ENCODE measurements around the gene AGO3. TPM values are rescaled to one million over a fixed set of nuclear protein-coding genes. Genes with fewer than 3 reads are reported as not detected.

AGO3 gene
- total and polyA plus RNA-seq, 4 donors: 3.0 to 19.5 (median 7.1) TPM

DNA sequence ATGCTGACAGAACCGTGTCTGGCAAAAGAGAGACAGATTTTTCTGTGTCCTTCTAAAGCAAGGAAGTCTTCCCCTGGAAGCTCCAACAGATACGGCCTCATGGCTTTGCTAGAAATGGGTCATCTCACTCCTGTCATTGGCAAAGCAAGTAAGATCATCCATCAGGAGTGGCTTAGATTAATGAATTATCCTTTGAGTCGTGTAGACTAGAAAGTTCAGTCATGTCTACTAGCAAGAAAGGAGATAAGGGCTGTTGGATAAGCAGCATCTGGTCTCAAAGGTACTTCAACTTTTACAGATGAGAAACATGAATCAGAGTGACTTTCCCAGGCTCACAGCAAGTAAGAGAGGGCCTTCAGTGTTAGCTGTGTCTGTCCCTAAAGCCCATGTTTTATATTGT lies 3.4 kb upstream of the AGO3 start (continued):
- TF ChIP-seq, protein P1, sequence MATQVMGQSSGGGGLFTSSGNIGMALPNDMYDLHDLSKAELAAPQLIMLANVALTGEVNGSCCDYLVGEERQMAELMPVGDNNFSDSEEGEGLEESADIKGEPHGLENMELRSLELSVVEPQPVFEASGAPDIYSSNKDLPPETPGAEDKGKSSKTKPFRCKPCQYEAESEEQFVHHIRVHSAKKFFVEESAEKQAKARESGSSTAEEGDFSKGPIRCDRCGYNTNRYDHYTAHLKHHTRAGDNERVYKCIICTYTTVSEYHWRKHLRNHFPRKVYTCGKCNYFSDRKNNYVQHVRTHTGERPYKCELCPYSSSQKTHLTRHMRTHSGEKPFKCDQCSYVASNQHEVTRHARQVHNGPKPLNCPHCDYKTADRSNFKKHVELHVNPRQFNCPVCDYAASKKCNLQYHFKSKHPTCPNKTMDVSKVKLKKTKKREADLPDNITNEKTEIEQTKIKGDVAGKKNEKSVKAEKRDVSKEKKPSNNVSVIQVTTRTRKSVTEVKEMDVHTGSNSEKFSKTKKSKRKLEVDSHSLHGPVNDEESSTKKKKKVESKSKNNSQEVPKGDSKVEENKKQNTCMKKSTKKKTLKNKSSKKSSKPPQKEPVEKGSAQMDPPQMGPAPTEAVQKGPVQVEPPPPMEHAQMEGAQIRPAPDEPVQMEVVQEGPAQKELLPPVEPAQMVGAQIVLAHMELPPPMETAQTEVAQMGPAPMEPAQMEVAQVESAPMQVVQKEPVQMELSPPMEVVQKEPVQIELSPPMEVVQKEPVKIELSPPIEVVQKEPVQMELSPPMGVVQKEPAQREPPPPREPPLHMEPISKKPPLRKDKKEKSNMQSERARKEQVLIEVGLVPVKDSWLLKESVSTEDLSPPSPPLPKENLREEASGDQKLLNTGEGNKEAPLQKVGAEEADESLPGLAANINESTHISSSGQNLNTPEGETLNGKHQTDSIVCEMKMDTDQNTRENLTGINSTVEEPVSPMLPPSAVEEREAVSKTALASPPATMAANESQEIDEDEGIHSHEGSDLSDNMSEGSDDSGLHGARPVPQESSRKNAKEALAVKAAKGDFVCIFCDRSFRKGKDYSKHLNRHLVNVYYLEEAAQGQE (IDR thresholded peaks at IDR 0.05): no peak
- no peak for TF ChIP-seq FOXA1 (IDR thresholded peaks at IDR 0.05)
- no peak for TF ChIP-seq RXRA (IDR thresholded peaks at IDR 0.05)
- TF ChIP-seq, protein P2, sequence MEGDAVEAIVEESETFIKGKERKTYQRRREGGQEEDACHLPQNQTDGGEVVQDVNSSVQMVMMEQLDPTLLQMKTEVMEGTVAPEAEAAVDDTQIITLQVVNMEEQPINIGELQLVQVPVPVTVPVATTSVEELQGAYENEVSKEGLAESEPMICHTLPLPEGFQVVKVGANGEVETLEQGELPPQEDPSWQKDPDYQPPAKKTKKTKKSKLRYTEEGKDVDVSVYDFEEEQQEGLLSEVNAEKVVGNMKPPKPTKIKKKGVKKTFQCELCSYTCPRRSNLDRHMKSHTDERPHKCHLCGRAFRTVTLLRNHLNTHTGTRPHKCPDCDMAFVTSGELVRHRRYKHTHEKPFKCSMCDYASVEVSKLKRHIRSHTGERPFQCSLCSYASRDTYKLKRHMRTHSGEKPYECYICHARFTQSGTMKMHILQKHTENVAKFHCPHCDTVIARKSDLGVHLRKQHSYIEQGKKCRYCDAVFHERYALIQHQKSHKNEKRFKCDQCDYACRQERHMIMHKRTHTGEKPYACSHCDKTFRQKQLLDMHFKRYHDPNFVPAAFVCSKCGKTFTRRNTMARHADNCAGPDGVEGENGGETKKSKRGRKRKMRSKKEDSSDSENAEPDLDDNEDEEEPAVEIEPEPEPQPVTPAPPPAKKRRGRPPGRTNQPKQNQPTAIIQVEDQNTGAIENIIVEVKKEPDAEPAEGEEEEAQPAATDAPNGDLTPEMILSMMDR (IDR thresholded peaks at IDR 0.05; ENCODE audit: low read depth, low read length, missing input control): no peak

DNA sequence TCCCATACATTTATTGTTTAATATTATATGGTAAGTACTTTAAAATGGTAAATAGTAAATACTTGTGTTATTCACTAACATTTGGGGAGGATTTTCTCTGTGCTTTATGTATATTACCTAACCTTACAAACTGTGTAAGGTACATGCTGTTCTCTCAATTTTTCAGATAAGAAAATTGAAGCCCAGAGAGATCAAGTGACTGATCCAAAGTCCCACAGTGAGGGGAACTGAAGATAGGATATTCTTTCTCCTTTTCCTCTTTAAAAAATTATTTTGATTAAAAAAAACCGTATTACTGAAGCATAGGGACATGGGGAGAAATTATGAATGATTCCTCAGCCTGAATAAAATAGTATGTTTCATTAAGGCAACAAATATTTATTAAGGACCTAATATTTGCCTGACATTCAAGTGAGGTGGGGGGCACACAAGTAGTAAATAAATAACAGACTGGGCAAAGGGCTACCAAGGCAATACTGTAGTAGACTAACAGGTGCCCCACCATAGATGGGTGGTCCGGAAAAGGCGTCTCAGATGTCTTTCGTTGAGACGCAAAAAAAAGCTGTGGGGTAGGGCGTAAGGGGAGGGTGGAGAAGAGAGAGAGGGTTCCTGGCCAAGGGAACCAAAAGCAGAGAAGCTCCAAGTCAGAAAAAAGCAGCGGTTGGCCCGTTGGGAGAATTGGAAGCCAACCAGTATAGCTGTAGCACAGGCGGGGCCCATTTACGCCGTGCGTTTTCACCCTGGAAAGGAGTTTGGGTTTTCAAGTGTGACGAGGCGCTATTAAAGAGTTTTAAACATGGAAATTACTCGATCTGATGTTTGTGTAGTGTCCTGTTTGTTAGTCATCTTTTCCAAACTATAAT lies 944 bp upstream of the AGO3 start:
- peak overlapping the region; percentile 88 to 94 for H3K9ac ChIP-seq (ENCODE audit: low read depth in 1 of 2, low read length in 2 of 2)
- WGBS: 3% methylated on average over 15 of the region's 15 CpGs
- no peaks in the 10 kb centered on the region for H3K36me3 ChIP-seq (ENCODE audit: control insufficient read depth in 4 of 4, insufficient read depth in 3 of 4, low read depth in 1 of 4, low read length in 3 of 4)
- no peaks in the 10 kb centered on the region for H3K27me3 ChIP-seq (ENCODE audit: control insufficient read depth in 4 of 4, insufficient read depth in 4 of 4, low read length in 3 of 4)
- TF ChIP-seq SP1 (IDR thresholded peaks at IDR 0.05) (peak; percentile 9), FOXA1 (IDR thresholded peaks at IDR 0.05) (no peak), GABPA (IDR thresholded peaks at IDR 0.05 in 1 of 2, conservative IDR thresholded peaks at IDR 0.05 in 1 of 2) (peak in 1 of 2 donors; percentile 2)
- TF ChIP-seq, protein P3, sequence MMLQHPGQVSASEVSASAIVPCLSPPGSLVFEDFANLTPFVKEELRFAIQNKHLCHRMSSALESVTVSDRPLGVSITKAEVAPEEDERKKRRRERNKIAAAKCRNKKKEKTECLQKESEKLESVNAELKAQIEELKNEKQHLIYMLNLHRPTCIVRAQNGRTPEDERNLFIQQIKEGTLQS (IDR thresholded peaks at IDR 0.05): peak; percentile 16
- H3K9me3 ChIP-seq (ENCODE audit: control insufficient read depth in 4 of 4, low read length in 3 of 4): no peaks in the 10 kb centered on the region
- DNase-seq (ENCODE audit: low spot score): peak; percentile 54
- peak overlapping the region; percentile 76 to 79 (median 76) for H3K4me3 ChIP-seq (ENCODE audit: low read depth in 1 of 3, low read length in 3 of 3)
- peaks cover 3 to 40% (median 20%) of the 10 kb centered on the region in 4 donors for H3K4me1 ChIP-seq (ENCODE audit: control insufficient read depth in 4 of 4, insufficient read depth in 4 of 4, low read length in 3 of 4)
- peak overlapping the region; percentile 91 to 93 for H3K27ac ChIP-seq (ENCODE audit: low read depth in 1 of 2, low read length in 2 of 2)

DNA sequence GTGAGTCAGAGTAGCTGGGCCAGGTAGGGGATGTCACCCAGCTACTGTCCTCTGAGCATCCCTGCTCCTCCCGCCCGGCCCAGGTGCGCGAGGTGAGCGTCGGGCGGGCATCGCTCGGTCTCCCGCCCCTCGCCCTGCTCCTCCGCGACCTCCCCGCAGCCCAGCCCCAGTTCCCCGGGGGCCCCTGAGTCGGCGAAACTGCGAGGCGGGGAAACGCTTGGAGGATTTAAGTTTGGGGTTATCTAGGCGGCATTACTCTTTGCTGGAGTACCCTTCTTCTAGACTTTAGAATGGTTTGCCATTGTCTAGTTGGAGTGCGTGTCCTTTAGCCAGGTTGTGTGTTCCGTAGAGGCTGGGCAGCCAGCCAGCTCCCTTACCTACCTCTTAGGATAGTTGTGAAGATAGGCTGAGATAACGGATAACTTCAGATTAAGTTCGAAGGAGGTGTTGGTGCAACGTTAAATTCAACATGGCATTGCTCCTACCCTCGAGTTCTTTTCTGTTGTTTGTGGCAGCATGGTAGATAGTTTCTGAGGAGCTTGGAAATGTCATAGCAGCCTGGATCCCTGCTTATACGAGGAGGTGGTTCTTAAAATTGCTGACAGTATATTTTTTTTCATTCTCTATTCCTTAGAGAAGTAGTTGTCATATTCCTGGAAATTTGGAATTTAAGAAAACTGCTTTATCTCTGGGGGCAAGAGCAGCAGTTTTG lies 697 bp downstream of the AGO3 start:
- peak; percentile 41 for DNase-seq (ENCODE audit: low spot score)
- TF ChIP-seq SP1 (IDR thresholded peaks at IDR 0.05): no peak
- TF ChIP-seq, protein P2 (IDR thresholded peaks at IDR 0.05; ENCODE audit: low read depth, low read length, missing input control): no peak
- peak overlapping the region; percentile 68 to 76 (median 76) for H3K4me3 ChIP-seq (ENCODE audit: low read depth in 1 of 3, low read length in 3 of 3)

More for the DNA sequence above, 697 bp downstream of the AGO3 start:
- Histone ChIP-seq H3K4me1 (ENCODE audit: control insufficient read depth in 4 of 4, insufficient read depth in 4 of 4, low read length in 3 of 4) (peaks cover 3 to 40% (median 22%) of the 10 kb centered on the region in 4 donors), H3K36me3 (ENCODE audit: control insufficient read depth in 4 of 4, insufficient read depth in 3 of 4, low read depth in 1 of 4, low read length in 3 of 4) (no peaks in the 10 kb centered on the region), H3K27ac (ENCODE audit: low read depth in 1 of 2, low read length in 2 of 2) (peak overlapping the region; percentile 91 to 93), H3K9me3 (ENCODE audit: control insufficient read depth in 4 of 4, low read length in 3 of 4) (no peaks in the 10 kb centered on the region), H3K9ac (ENCODE audit: low read depth in 1 of 2, low read length in 2 of 2) (peak overlapping the region; percentile 74 to 94), H3K27me3 (ENCODE audit: control insufficient read depth in 4 of 4, insufficient read depth in 4 of 4, low read length in 3 of 4) (no peaks in the 10 kb centered on the region)
- WGBS: under 1% methylated on average over 28 of the region's 28 CpGs

Data from liver (tissue), 9 donors.